ENCODE data around the gene KLRF1.

- TF ChIP-seq EZH2 (IDR thresholded peaks at IDR 0.05; ENCODE audit: borderline replicate concordance, insufficient read depth, low read depth, low read length, poor library complexity, severe bottlenecking) (no peak), CTCF (IDR thresholded peaks at IDR 0.05) (no peak)
Observed at GRCh38 chr12:9809866-9810265, 17.4 kb upstream of the KLRF1 start.

All from B cell (primary cell).